HUES64 (cell line): Measurements from ENCODE around the gene XPNPEP1.

ENCODE experiments used
- H3K27ac ChIP-seq: 2 replicates; pipeline ENCODE4 v1.7.0; 2013; ENCODE audit warnings: low read depth, low read length, inconsistent platforms
- H3K27me3 ChIP-seq: 2 replicates; pipeline ENCODE4 v1.6.1; 2013; ENCODE audit warnings: mild to moderate bottlenecking, low read length; ENCODE audit not compliant: insufficient read depth
- H3K36me3 ChIP-seq: 2 replicates; pipeline ENCODE4 v1.6.1; 2013; ENCODE audit warnings: mild to moderate bottlenecking, low read length; ENCODE audit not compliant: insufficient read depth
- H3K4me1 ChIP-seq: 2 replicates; pipeline ENCODE4 v1.6.1; 2013; ENCODE audit warnings: mild to moderate bottlenecking, low read length, moderate library complexity; ENCODE audit not compliant: insufficient read depth
- H3K4me3 ChIP-seq: 2 replicates; pipeline ENCODE4 v1.5.1; 2013; ENCODE audit warnings: mild to moderate bottlenecking, low read length, moderate library complexity
- H3K9ac ChIP-seq: 2 replicates; pipeline ENCODE4 v1.6.1; 2013; ENCODE audit warnings: mild to moderate bottlenecking, low read depth, low read length
- H3K9me3 ChIP-seq: 2 replicates; pipeline ENCODE4 v1.6.1; 2013; ENCODE audit warnings: low read depth, low read length; ENCODE audit not compliant: insufficient read depth
- WGBS: fragments of 150-250, 120-280 bp; methylation state at CpG from one replicate; pipeline ENCODE4 v1.1.7; 2013; ENCODE audit warnings: missing lambda C conversion rate; 5-methylcytosine and 5-hydroxymethylcytosine counted together

XPNPEP1 gene

GRCh38 chr10:109887243-109887642, 36.1 kb downstream of the XPNPEP1 start:
- Histone ChIP-seq H3K27ac (no peak overlapping the region), H3K27me3 (no peaks in the 10 kb centered on the region), H3K9ac (no peak overlapping the region), H3K9me3 (no peaks in the 10 kb centered on the region), H3K36me3 (peaks cover 55% of the 10 kb centered on the region), H3K4me3 (no peak overlapping the region), H3K4me1 (peaks cover 10% of the 10 kb centered on the region)
- WGBS: 82% methylated on average over 5 of the region's 5 CpGs

GRCh38 chr10:109886781-109887140, 36.5 kb downstream of the XPNPEP1 start:
- H3K9ac ChIP-seq: no peak overlapping the region
- peaks cover 10% of the 10 kb centered on the region for H3K4me1 ChIP-seq
- H3K27me3 ChIP-seq: no peaks in the 10 kb centered on the region
- H3K36me3 ChIP-seq: peaks cover 56% of the 10 kb centered on the region
- H3K9me3 ChIP-seq: no peaks in the 10 kb centered on the region
- no peak overlapping the region for H3K4me3 ChIP-seq
- WGBS: 92% methylated on average over 2 of the region's 2 CpGs
- H3K27ac ChIP-seq: no peak overlapping the region

GRCh38 chr10:109886037-109886780, 37.1 kb downstream of the XPNPEP1 start:
- no peak overlapping the region for H3K27ac ChIP-seq
- 94% methylated on average over 10 of the region's 10 CpGs for WGBS

GRCh38 chr10:109883859-109884771, 39.2 kb downstream of the XPNPEP1 start:
- H3K4me1 ChIP-seq: peaks cover 10% of the 10 kb centered on the region
- H3K9ac ChIP-seq: peak overlapping the region; percentile 28; the same call in 1 of the 2 replicates
- H3K9me3 ChIP-seq: no peaks in the 10 kb centered on the region
- H3K4me3 ChIP-seq: peak overlapping the region; percentile 5; the same call in 1 of the 2 replicates
- H3K27me3 ChIP-seq: no peaks in the 10 kb centered on the region
- H3K36me3 ChIP-seq: peaks cover 64% of the 10 kb centered on the region
- peak overlapping the region; percentile 56 for H3K27ac ChIP-seq
- 34% methylated on average over 17 of the region's 17 CpGs for whole genome bisulfite sequencing

More at GRCh38 chr10:109886037-109886780, 37.1 kb downstream of the XPNPEP1 start:
- Histone ChIP-seq H3K36me3 (peaks cover 56% of the 10 kb centered on the region), H3K4me1 (peaks cover 10% of the 10 kb centered on the region), H3K9ac (no peak overlapping the region), H3K4me3 (no peak overlapping the region), H3K9me3 (no peaks in the 10 kb centered on the region), H3K27me3 (no peaks in the 10 kb centered on the region)

- Histone ChIP-seq H3K4me1 (peaks cover 10% of the 10 kb centered on the region), H3K9ac (no peak overlapping the region), H3K4me3 (no peak overlapping the region), H3K36me3 (peaks cover 61% of the 10 kb centered on the region), H3K9me3 (no peaks in the 10 kb centered on the region), H3K27me3 (no peaks in the 10 kb centered on the region), H3K27ac (no peak overlapping the region)
- WGBS: 91% methylated on average over 8 of the region's 8 CpGs
Measured at GRCh38 chr10:109882251-109883057, 40.9 kb downstream of the XPNPEP1 start.

- Histone ChIP-seq H3K27me3 (no peaks in the 10 kb centered on the region), H3K27ac (no peak overlapping the region), H3K36me3 (peaks cover 68% of the 10 kb centered on the region), H3K9me3 (no peaks in the 10 kb centered on the region), H3K4me1 (peaks cover 10% of the 10 kb centered on the region), H3K9ac (no peak overlapping the region), H3K4me3 (no peak overlapping the region)
- WGBS: 100% methylated on average over 1 of the region's 1 CpG
Measured at GRCh38 chr10:109881769-109882057, 41.6 kb downstream of the XPNPEP1 start.

GRCh38 chr10:109880886-109881768, 42.2 kb downstream of the XPNPEP1 start:
- 93% methylated on average over 8 of the region's 8 CpGs for WGBS
- Histone ChIP-seq H3K4me3 (no peak overlapping the region), H3K36me3 (peaks cover 70% of the 10 kb centered on the region), H3K4me1 (peaks cover 10% of the 10 kb centered on the region), H3K9ac (no peak overlapping the region), H3K9me3 (no peaks in the 10 kb centered on the region), H3K27me3 (no peaks in the 10 kb centered on the region), H3K27ac (no peak overlapping the region)

GRCh38 chr10:109877546-109877945, 45.8 kb downstream of the XPNPEP1 start:
- Histone ChIP-seq H3K27ac (no peak overlapping the region), H3K4me1 (no peaks in the 10 kb centered on the region), H3K36me3 (peaks cover 87% of the 10 kb centered on the region), H3K9me3 (no peaks in the 10 kb centered on the region), H3K27me3 (no peaks in the 10 kb centered on the region), H3K9ac (no peak overlapping the region), H3K4me3 (no peak overlapping the region)
- 97% methylated on average over 6 of the region's 6 CpGs for WGBS

GRCh38 chr10:109875828-109876821, 47.2 kb downstream of the XPNPEP1 start:
- H3K9me3 ChIP-seq: no peaks in the 10 kb centered on the region
- no peaks in the 10 kb centered on the region for H3K27me3 ChIP-seq
- H3K9ac ChIP-seq: no peak overlapping the region
- H3K27ac ChIP-seq: no peak overlapping the region
- no peaks in the 10 kb centered on the region for H3K4me1 ChIP-seq
- no peak overlapping the region for H3K4me3 ChIP-seq
- WGBS: 91% methylated on average over 8 of the region's 8 CpGs
- H3K36me3 ChIP-seq: peaks cover 83% of the 10 kb centered on the region
